ENCODE measurements around the gene SUN1. TPM values are rescaled to one million over a fixed set of nuclear protein-coding genes. Genes with fewer than 3 reads are reported as not detected.

Gene SUN1
- total RNA-seq, 2 experiments from 2014 or later, result 104 to 108 TPM

DNA sequence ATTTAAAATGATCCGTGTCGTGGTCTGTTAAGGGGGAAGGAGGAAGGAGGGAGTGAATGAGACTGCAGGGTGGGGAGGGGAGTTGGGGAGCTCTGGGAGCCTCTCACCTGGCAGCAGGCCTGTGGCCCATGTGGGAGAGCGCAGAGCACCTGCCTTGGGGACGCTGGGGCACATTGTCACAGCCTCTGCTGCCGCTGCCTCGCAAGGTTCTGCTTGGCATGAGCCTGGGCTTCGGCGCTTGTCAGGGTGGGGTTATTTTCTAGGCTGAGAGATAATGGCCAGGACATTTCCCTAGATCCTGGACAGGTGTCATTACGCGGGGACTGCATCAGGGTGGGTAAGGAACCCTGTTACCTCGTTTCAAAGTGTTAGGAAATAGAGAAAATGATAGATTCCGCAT lies 2.2 kb upstream of the SUN1 start:
- no peak for TF ChIP-seq CTCF (IDR thresholded peaks at IDR 0.05)
- Mint-ChIP-seq H3K4me3 (peak overlapping the region; percentile 11), H3K36me3 (ENCODE audit: low read depth) (peaks cover 42% of the 10 kb centered on the region), H3K27me3 (no peaks in the 10 kb centered on the region), H3K4me1 (ENCODE audit: low read depth) (peaks cover 60% of the 10 kb centered on the region), H3K27ac (peak overlapping the region; percentile 86), H3K9me3 (no peaks in the 10 kb centered on the region)
- ChIA-PET POLR2A (interaction anchor here (0.7 kb wide), 1 partner anchor 1876 kb away, joined by 3 read pairs; no protein-coding TSS in a partner anchor), CTCF (interaction anchor here (4.2 kb wide), 1 partner anchor 43 kb away, joined by 22 read pairs; no protein-coding TSS in a partner anchor)
- DNase-seq, result no peak
- no peak overlapping the region for H3K27ac ChIP-seq (ENCODE audit: low read depth in 1 of 2, low read length in 2 of 2)
- H3K4me3 ChIP-seq (ENCODE audit: low read length), result no peak overlapping the region
- no peaks in the 10 kb centered on the region for H3K9me3 ChIP-seq (ENCODE audit: control insufficient read depth in 1 of 2, insufficient read depth in 1 of 2, low read length in 2 of 2)
- H3K27me3 ChIP-seq (ENCODE audit: control insufficient read depth in 1 of 2, insufficient read depth in 2 of 2, low read length in 2 of 2), result no peaks in the 10 kb centered on the region
- no peak for ATAC-seq (ENCODE audit: poor library complexity)
- peaks cover 2% of the 10 kb centered on the region for H3K36me3 ChIP-seq (ENCODE audit: insufficient read depth, low read length)
- intact Hi-C loops (cut with DNase I, micrococcal nuclease), result no loop called here
- H3K4me1 ChIP-seq (ENCODE audit: insufficient read depth, low read length), result peaks cover 44% of the 10 kb centered on the region

DNA sequence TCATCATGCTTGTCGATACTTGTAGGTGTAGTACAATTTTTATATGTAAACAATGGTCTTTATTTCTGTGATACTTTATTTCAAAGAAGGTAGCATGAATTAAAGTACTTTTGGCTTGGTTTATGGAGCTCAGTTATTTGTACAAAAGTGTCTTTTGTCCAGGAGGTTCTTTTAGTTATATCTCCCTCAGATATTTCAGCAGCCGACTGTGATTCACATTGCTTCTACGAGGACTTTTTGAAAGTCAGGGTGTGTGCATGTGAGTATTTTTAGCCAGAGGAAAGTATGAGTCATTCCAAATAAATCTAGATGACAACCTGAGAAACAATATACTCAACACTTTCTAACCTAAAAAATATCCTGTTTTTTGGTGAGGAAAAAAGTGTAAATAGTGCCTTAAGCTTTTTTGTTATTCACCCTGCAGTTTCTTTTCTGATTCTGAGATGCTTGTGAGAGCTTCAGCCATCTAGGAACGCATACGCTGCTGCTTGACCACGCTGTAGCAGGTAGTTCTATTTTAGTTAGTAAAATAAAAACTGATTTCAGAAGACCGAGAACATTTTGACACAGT lies 595 bp upstream of the SUN1 start:
- H3K27ac ChIP-seq (ENCODE audit: low read depth in 1 of 2, low read length in 2 of 2), result peak overlapping the region; percentile 73 to 90
- intact Hi-C loops (cut with DNase I, micrococcal nuclease), result loop anchor here (1.0 to 2.0 kb wide), 6 partner anchors 14 to 45 kb away; no protein-coding TSS in a partner anchor
- Mint-ChIP-seq H3K27ac (peak overlapping the region; percentile 86), H3K27me3 (no peaks in the 10 kb centered on the region), H3K4me1 (ENCODE audit: low read depth) (peaks cover 58% of the 10 kb centered on the region), H3K36me3 (ENCODE audit: low read depth) (peaks cover 46% of the 10 kb centered on the region), H3K4me3 (peak overlapping the region; percentile 85), H3K9me3 (no peaks in the 10 kb centered on the region)
- peaks cover 48% of the 10 kb centered on the region for H3K4me1 ChIP-seq (ENCODE audit: insufficient read depth, low read length)
- H3K27me3 ChIP-seq (ENCODE audit: control insufficient read depth in 1 of 2, insufficient read depth in 2 of 2, low read length in 2 of 2), result no peaks in the 10 kb centered on the region
- peak overlapping the region; percentile 36 for H3K4me3 ChIP-seq (ENCODE audit: low read length)
- POLR2A ChIA-PET, result interaction anchor here (0.7 to 3.3 kb wide), 5 partner anchors 12 to 45 kb away, joined by 3 to 34 read pairs (median 8); partner anchors contain the start of gene GET4
- CTCF ChIA-PET, result interaction anchor here (1.1 to 4.2 kb wide), 6 partner anchors 15 to 161 kb away, joined by 3 to 22 read pairs (median 6); no protein-coding TSS in a partner anchor
- no peak for TF ChIP-seq CTCF (IDR thresholded peaks at IDR 0.05)
- H3K36me3 ChIP-seq (ENCODE audit: insufficient read depth, low read length), result peaks cover 9% of the 10 kb centered on the region
- peak in 5 of 14 experiments; percentile 35 to 61 (median 58) for DNase-seq
- ATAC-seq (ENCODE audit: poor library complexity), result peak; percentile 29
- no peaks in the 10 kb centered on the region for H3K9me3 ChIP-seq (ENCODE audit: control insufficient read depth in 1 of 2, insufficient read depth in 1 of 2, low read length in 2 of 2)

DNA sequence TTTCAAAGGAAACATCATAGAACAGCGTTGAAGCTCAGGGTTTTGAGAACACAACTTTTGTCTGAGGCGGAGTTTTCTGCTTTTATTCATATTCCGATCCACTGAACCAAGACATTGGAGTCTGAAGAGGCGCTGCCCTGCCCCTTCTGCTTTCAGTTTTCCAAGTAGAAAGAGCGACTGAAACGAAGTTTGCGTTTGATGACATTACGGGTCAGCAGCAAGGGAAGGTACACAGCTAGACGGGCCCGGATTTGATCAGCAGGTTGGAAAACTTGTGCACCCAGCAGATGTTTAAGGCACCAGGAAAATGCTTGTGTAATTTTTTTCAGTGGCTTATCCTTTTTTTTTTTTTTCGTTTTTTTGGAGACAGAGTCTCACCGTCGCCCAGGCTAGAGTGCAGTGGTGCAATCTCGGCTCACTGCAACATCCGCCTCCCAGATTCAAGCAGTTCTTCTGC lies 720 bp downstream of the SUN1 start:
- peaks cover 15% of the 10 kb centered on the region for H3K36me3 ChIP-seq (ENCODE audit: insufficient read depth, low read length)
- ChIA-PET CTCF (interaction anchor here (1.5 to 4.2 kb wide), 4 partner anchors 20 to 160 kb away, joined by 4 to 22 read pairs (median 7); no protein-coding TSS in a partner anchor), POLR2A (interaction anchor here (2.4 to 3.3 kb wide), 2 partner anchors 16 to 20 kb away, joined by 10 to 34 read pairs; no protein-coding TSS in a partner anchor)
- intact Hi-C loops (cut with DNase I, micrococcal nuclease), result loop anchor here (1.0 to 2.0 kb wide), 6 partner anchors 16 to 47 kb away; no protein-coding TSS in a partner anchor
- Mint-ChIP-seq H3K9me3 (no peaks in the 10 kb centered on the region), H3K4me3 (peak overlapping the region; percentile 85), H3K4me1 (ENCODE audit: low read depth) (peaks cover 53% of the 10 kb centered on the region), H3K36me3 (ENCODE audit: low read depth) (peaks cover 55% of the 10 kb centered on the region), H3K27me3 (no peaks in the 10 kb centered on the region), H3K27ac (peak overlapping the region; percentile 86)
- DNase-seq, result peak in 1 of 14 experiments; percentile 23
- TF ChIP-seq CTCF (IDR thresholded peaks at IDR 0.05), result no peak
- H3K27me3 ChIP-seq (ENCODE audit: control insufficient read depth in 1 of 2, insufficient read depth in 2 of 2, low read length in 2 of 2), result no peaks in the 10 kb centered on the region
- peak overlapping the region; percentile 73 to 90 for H3K27ac ChIP-seq (ENCODE audit: low read depth in 1 of 2, low read length in 2 of 2)
- no peaks in the 10 kb centered on the region for H3K9me3 ChIP-seq (ENCODE audit: control insufficient read depth in 1 of 2, insufficient read depth in 1 of 2, low read length in 2 of 2)
- no peak for ATAC-seq (ENCODE audit: poor library complexity)
- H3K4me1 ChIP-seq (ENCODE audit: insufficient read depth, low read length), result peaks cover 48% of the 10 kb centered on the region
- H3K4me3 ChIP-seq (ENCODE audit: low read length), result no peak overlapping the region
